Coronary artery (tissue), 2 donors: Measurements from ENCODE around the gene CDH4.

ENCODE experiments used
- DNase-seq: peaks from one replicate; pipeline ENCODE4 v3.0.0-alpha.2; 2017; ENCODE audit warnings: low spot score
- H3K27ac ChIP-seq, 2 donors: fragments of 200-600 bp; sonication (generic); one replicate each; pipeline ENCODE4 v1.5.1; 2016 to 2019
- H3K4me3 ChIP-seq: fragments of 200-600 bp; sonication (generic); 2 replicates; pipeline ENCODE4 v1.5.1; 2016; ENCODE audit warnings: mild to moderate bottlenecking, moderate library complexity
- TF ChIP-seq, protein P1 (sequence below): fragments of 200-600 bp; sonication (generic); IDR thresholded peaks from one replicate; pipeline ENCODE4 v1.5.1; 2019; ENCODE audit warnings: antibody characterized with exemption

Gene CDH4

DNA sequence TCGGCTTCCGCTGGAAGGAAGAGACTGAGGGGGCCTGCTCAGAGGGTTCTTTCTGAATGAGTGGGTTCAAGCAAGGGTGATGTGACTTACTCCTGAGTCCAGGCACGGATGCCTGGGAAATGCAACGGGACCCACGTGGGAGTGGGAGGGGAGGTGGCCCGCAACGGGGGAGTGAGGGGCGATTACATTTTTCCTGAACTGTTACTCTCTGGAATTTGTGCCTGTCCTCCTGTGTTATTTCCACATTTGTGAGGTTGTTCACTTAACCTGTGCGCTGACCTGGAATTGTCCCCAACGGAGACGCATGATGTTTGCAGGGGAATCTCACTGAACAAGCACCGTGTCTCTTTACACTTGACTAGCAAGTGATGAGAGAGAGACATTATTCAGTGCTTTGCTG is 209.4 kb downstream of the CDH4 start:
- DNase-seq: no peak
- TF ChIP-seq, protein P1, sequence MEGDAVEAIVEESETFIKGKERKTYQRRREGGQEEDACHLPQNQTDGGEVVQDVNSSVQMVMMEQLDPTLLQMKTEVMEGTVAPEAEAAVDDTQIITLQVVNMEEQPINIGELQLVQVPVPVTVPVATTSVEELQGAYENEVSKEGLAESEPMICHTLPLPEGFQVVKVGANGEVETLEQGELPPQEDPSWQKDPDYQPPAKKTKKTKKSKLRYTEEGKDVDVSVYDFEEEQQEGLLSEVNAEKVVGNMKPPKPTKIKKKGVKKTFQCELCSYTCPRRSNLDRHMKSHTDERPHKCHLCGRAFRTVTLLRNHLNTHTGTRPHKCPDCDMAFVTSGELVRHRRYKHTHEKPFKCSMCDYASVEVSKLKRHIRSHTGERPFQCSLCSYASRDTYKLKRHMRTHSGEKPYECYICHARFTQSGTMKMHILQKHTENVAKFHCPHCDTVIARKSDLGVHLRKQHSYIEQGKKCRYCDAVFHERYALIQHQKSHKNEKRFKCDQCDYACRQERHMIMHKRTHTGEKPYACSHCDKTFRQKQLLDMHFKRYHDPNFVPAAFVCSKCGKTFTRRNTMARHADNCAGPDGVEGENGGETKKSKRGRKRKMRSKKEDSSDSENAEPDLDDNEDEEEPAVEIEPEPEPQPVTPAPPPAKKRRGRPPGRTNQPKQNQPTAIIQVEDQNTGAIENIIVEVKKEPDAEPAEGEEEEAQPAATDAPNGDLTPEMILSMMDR: no peak
- H3K27ac ChIP-seq: no peak overlapping the region
- no peak overlapping the region for H3K4me3 ChIP-seq

DNA sequence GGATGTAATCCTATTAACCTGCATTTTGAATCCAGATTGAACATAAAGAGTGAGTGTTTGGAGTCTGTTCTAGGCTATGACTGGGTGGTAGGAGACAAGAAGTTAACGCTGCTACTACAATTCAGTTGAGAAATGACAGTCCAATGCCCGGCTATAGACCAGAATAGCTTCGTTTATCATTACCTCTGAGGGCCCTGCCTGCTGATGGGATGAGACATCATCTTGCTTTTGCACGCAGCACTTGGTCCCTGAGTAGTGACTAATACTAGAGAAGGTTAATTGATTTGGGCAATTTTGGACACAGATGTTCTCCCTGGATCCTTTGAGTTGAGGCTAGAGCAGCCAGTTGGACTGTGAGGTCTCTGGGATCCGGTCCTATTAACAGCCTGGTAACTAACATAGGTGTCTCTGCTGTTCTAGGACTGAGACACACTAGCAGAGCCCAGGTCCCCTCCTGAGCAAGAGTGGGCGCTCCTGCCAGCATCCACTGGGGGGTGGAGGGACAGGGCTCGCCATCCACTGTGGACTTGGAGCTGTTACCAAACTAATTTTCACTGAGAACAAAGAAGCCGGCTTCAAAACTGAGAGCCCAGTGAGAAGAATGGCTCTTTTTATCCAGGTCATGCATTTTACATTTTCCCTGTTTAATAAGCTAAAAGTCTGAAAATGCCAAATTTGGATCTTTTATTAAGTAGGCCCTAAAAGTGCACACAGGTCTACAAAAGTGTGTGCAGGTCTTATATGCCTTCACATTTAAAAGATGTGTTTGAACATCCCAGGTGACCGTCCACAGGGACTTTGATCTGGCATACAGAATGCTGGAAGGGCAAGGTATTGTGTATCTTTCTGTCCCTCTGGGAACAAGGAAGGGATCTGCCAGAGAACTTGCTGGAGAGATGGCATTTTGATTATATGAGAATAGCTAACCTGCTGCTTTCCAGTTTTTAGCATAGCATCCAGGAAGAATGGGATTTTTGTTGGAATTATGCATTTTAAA is 212.5 kb downstream of the CDH4 start:
- Histone ChIP-seq H3K4me3 (no peak overlapping the region), H3K27ac (no peak overlapping the region)
- TF ChIP-seq, protein P1: no peak
- DNase-seq: no peak

GRCh38 chr20:61475729-61476128 is 223.7 kb downstream of the CDH4 start:
- TF ChIP-seq, protein P1: no peak
- H3K4me3 ChIP-seq: no peak overlapping the region
- no peak overlapping the region for H3K27ac ChIP-seq
- DNase-seq: no peak

GRCh38 chr20:61476956-61477355 is 224.9 kb downstream of the CDH4 start:
- no peak overlapping the region for H3K4me3 ChIP-seq
- no peak for DNase-seq
- no peak overlapping the region for H3K27ac ChIP-seq
- TF ChIP-seq, protein P1: no peak

DNA sequence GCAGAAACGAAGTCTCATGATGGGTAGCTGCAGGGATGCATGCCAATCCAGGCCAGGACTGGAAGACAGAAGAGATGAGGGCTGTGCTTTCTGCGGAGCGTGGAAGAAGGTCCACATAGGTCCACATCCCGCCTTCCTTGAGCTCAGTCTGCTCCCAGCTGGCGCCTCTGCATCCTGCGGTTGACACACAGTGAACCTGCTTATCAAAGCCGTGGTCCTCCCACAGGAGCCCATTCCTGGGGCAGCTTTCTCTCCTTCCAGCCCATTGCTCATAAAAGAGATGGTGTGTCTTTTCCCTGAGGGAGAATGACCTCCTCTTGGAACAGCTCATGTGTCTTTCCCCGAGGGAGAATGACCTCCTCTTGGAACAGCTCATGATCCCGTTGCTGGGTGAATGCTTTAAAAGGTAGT is 225.4 kb downstream of the CDH4 start:
- H3K4me3 ChIP-seq: no peak overlapping the region

GRCh38 chr20:61478094-61478493 is 226.0 kb downstream of the CDH4 start:
- H3K27ac ChIP-seq: no peak overlapping the region
- no peak for DNase-seq
- TF ChIP-seq, protein P1: no peak
- no peak overlapping the region for H3K4me3 ChIP-seq

More for the DNA sequence above, 225.4 kb downstream of the CDH4 start:
- TF ChIP-seq, protein P1: no peak
- H3K27ac ChIP-seq: no peak overlapping the region
- DNase-seq: no peak
